Kidney (tissue), 14 donors: Measurements from ENCODE around the gene ABCB8. TPM values are rescaled to one million over a fixed set of nuclear protein-coding genes. Genes with fewer than 3 reads are reported as not detected.

ENCODE experiments used
- DNase-seq, 5 donors: peaks; one replicate each; pipeline ENCODE4 v3.0.0-alpha.2; 2013 to 2020
- FAIRE-seq: peaks from 2 replicates; lab custom pipeline; 2012; peaks lifted over from hg19 to GRCh38; lab: Jason Lieb, UNC
- H3K27ac ChIP-seq, 2 donors: one replicate each; pipeline ENCODE4 v1.7.0; 2013; ENCODE audit warnings: low read depth in 2 of 2, low read length in 2 of 2, inconsistent platforms in 1 of 2
- H3K27me3 ChIP-seq: one replicate; pipeline ENCODE4 v1.7.1; 2013; ENCODE audit warnings: low read length, inconsistent platforms; ENCODE audit not compliant: control insufficient read depth, insufficient read depth
- H3K36me3 ChIP-seq, 3 donors: one replicate each; pipeline versions ENCODE4 v1.7.0 to v1.7.1; 2013; ENCODE audit warnings: low read length in 3 of 3, control low read depth in 1 of 3, inconsistent platforms in 1 of 3; ENCODE audit not compliant: insufficient read depth in 3 of 3, control insufficient read depth in 2 of 3
- H3K4me1 ChIP-seq, 3 donors: one replicate each; pipeline versions ENCODE4 v1.7.0 to v1.7.1; 2013; ENCODE audit warnings: low read length in 3 of 3, inconsistent platforms in 1 of 3, low read depth in 1 of 3; ENCODE audit not compliant: control insufficient read depth in 2 of 3, insufficient read depth in 2 of 3
- H3K4me3 ChIP-seq, 3 donors: one replicate each; pipeline versions ENCODE4 v1.7.0 to v1.8.1; 2013; ENCODE audit warnings: low read length in 3 of 3, control low read depth in 1 of 3, inconsistent platforms in 1 of 3
- H3K9ac ChIP-seq, 3 donors: one replicate each; pipeline versions ENCODE4 v1.7.0 to v1.7.1; 2013; ENCODE audit warnings: low read length in 3 of 3, control low read depth in 1 of 3, inconsistent platforms in 1 of 3
- H3K9me3 ChIP-seq, 3 donors: one replicate each; pipeline versions ENCODE4 v1.7.0 to v1.7.1; 2013; ENCODE audit warnings: low read length in 3 of 3, control low read depth in 1 of 3, inconsistent platforms in 1 of 3; ENCODE audit not compliant: control insufficient read depth in 2 of 3, insufficient read depth in 1 of 3
- intact Hi-C: fragments of 100-400 bp; cut with DNase I; formaldehyde crosslinking; loops from one replicate; pipeline ENCODE4 v1.11.1; 2022
- polyA plus RNA-seq: library from polyadenylated mRNA; stranded (reverse); fragments of 350-450 nt; fragmentation: Illumina TruSeq; extraction: RNeasy Lipid Tissue Mini Kit (QIAGEN cat#74804); gene quantifications from one replicate; pipeline ENCODE4 v1.2.3, GENCODE V29; 2014; ENCODE audit warnings: low read depth, low replicate concordance; ENCODE audit not compliant: insufficient read depth
- total RNA-seq: library from RNA; stranded (reverse); fragmentation: NEBNext Ultra II Directional; extraction: Animal tissue kit (Norgen Biotek cat#: 25700); gene quantifications from one replicate; pipeline ENCODE4 v1.2.1, GENCODE V29; 2021
- TF ChIP-seq, protein P1 (sequence below): IDR thresholded peaks from 3 replicates; pipeline ENCODE4 v1.5.1; 2012; ENCODE audit warnings: mild to moderate bottlenecking, moderate library complexity, borderline replicate concordance; ENCODE audit not compliant: insufficient read depth; ENCODE audit errors: extremely low read depth
- donor health status: control.
- donor health status: control.
- donor health status: control.
- donor health status: control.
- donor health status: control.
- donor health status: DM: yes; HTN: yes; CAD: no.
- donor health status: Normal renal cell carcinoma (clear cell type).

Gene ABCB8
- total and polyA plus RNA-seq, 2 donors from 2014 or later = 34.3 to 36.0 TPM

DNA sequence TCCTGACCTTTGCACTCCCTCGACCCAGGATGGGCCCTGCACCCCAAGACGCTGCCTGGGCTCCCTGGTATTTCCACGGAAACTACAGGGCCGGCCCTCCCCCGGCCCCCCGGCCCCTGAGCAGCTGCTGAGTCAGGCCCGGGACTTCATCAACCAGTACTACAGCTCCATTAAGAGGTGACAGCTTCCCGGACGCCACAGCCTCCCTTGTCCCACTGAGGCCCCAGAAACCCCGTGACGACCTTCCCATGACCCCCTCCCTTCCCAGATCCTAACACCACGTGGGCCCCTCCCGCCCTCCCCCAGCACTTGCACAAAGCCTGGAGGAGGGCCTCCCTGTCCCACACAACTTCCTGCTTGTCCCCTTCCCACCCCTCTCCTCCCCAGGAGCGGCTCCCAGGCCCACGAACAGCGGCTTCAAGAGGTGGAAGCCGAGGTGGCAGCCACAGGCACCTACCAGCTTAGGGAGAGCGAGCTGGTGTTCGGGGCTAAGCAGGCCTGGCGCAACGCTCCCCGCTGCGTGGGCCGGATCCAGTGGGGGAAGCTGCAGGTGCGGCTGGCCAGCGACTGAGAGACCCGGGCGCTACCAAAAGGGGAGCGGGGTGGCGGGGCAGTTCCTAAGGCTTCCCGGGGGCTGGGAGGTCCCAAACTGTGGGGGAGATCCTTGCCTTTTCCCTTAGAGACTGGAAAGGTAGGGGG is 31.7 kb upstream of the ABCB8 start:
- Histone ChIP-seq H3K27ac (no peak overlapping the region), H3K4me3 (no peak overlapping the region), H3K36me3 (no peaks in the 10 kb centered on the region), H3K4me1 (no peaks in the 10 kb centered on the region), H3K27me3 (no peaks in the 10 kb centered on the region), H3K9me3 (no peaks in the 10 kb centered on the region), H3K9ac (no peak overlapping the region)
- no peak for FAIRE-seq
- intact Hi-C loops = no loop called here
- TF ChIP-seq, protein P1, sequence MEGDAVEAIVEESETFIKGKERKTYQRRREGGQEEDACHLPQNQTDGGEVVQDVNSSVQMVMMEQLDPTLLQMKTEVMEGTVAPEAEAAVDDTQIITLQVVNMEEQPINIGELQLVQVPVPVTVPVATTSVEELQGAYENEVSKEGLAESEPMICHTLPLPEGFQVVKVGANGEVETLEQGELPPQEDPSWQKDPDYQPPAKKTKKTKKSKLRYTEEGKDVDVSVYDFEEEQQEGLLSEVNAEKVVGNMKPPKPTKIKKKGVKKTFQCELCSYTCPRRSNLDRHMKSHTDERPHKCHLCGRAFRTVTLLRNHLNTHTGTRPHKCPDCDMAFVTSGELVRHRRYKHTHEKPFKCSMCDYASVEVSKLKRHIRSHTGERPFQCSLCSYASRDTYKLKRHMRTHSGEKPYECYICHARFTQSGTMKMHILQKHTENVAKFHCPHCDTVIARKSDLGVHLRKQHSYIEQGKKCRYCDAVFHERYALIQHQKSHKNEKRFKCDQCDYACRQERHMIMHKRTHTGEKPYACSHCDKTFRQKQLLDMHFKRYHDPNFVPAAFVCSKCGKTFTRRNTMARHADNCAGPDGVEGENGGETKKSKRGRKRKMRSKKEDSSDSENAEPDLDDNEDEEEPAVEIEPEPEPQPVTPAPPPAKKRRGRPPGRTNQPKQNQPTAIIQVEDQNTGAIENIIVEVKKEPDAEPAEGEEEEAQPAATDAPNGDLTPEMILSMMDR = no peak
- peak in 4 of 5 donors; percentile 55 to 73 (median 73) for DNase-seq

DNA sequence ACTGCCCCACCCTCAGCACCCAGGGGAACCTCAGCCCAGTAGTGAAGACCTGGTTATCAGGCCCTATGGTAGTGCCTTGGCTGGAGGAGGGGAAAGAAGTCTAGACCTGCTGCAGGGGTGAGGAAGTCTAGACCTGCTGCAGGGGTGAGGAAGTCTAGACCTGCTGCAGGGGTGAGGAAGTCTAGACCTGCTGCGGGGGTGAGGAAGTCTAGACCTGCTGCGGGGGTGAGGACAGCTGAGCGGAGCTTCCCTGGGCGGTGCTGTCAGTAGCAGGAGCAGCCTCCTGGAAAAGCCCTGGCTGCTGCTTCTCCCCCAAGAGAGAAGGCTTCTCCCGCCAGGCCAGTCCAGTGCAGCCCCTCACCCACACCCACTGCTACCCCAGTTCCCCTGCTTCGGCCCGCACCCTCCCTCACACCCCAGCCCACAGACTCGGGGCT is 31.2 kb upstream of the ABCB8 start:
- no peak overlapping the region for H3K4me3 ChIP-seq
- no peak for FAIRE-seq
- TF ChIP-seq, protein P1 = no peak
- H3K27me3 ChIP-seq = no peaks in the 10 kb centered on the region
- DNase-seq = peak in 1 of 5 donors; percentile 66
- intact Hi-C loops = no loop called here
- H3K9ac ChIP-seq = no peak overlapping the region
- H3K27ac ChIP-seq = no peak overlapping the region
- H3K9me3 ChIP-seq = no peaks in the 10 kb centered on the region
- H3K4me1 ChIP-seq = no peaks in the 10 kb centered on the region
- no peaks in the 10 kb centered on the region for H3K36me3 ChIP-seq

DNA sequence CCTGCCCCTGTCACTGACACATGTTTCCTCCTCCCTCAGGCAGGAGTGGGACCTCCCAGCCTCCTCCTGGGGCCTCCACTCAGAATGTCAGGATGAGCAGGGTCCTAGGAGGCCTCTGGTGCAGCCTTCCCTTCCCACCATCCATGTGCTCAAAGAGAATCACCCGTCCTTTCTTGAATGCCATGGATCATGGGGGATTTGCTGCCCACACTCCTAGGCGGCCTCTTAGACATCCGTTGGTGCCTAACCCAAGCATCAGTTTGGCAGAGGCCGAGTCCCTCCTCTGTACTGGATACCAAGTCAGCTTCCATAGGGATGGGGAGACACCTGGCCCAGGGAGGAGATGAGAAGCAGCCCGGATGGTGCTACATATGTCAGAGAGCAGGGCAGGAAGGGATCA is 30.4 kb upstream of the ABCB8 start:
- no peaks in the 10 kb centered on the region for H3K27me3 ChIP-seq
- H3K27ac ChIP-seq = no peak overlapping the region
- intact Hi-C loops = no loop called here
- FAIRE-seq (no peak), DNase-seq (peak in 1 of 5 donors; percentile 50)
- no peaks in the 10 kb centered on the region for H3K4me1 ChIP-seq
- H3K36me3 ChIP-seq = no peaks in the 10 kb centered on the region
- no peaks in the 10 kb centered on the region for H3K9me3 ChIP-seq
- no peak overlapping the region for H3K4me3 ChIP-seq
- TF ChIP-seq, protein P1 = no peak
- H3K9ac ChIP-seq = no peak overlapping the region
